HepG2 (cell line): ENCODE data around the gene PMM2. TPM values are rescaled to one million over a fixed set of nuclear protein-coding genes. Genes with fewer than 3 reads are reported as not detected.

ENCODE experiments used
- AGO1 ChIP-seq: fragments of 200-400 bp; formaldehyde crosslinking; IDR thresholded peaks from 2 replicates; pipeline ENCODE4 v1.6.1; 2017; ENCODE audit warnings: mild to moderate bottlenecking, low read depth, low read length, moderate library complexity; ENCODE audit not compliant: poor library complexity, severe bottlenecking
- ERF ChIP-seq: IDR thresholded peaks from 2 replicates; pipeline ENCODE4 v1.6.1; 2018; ENCODE audit warnings: missing biosample characterization, missing genetic modification reagents
- ETV5 ChIP-seq: IDR thresholded peaks from 2 replicates; pipeline ENCODE4 v1.6.1; 2018; ENCODE audit warnings: missing biosample characterization, missing genetic modification reagents, inconsistent platforms, borderline replicate concordance
- FOXO1 ChIP-seq: sonication (generic); formaldehyde crosslinking; IDR thresholded peaks from 2 replicates; pipeline ENCODE4 v1.4.0; 2020; ENCODE audit warnings: missing genetic modification reagents
- HOXA9 ChIP-seq: sonication (generic); formaldehyde crosslinking; IDR thresholded peaks from 2 replicates; pipeline ENCODE4 v1.8.1; 2022; ENCODE audit warnings: missing genetic modification reagents, mild to moderate bottlenecking, moderate library complexity, borderline replicate concordance
- MLLT10 ChIP-seq: sonication (generic); formaldehyde crosslinking; IDR thresholded peaks from 2 replicates; pipeline ENCODE4 v1.4.0; 2020; ENCODE audit warnings: missing genetic modification reagents
- NCOA2 ChIP-seq: sonication (generic); formaldehyde crosslinking; IDR thresholded peaks from 2 replicates; pipeline ENCODE4 v1.8.0; 2022; ENCODE audit warnings: inconsistent platforms
- SIN3A ChIP-seq: IDR thresholded peaks from 2 replicates; pipeline ENCODE4 v1.6.1; 2011; ENCODE audit warnings: low read depth, mild to moderate bottlenecking, control low read depth, low read length, borderline replicate concordance
- TGIF2 ChIP-seq: IDR thresholded peaks from 2 replicates; pipeline ENCODE4 v1.6.1; 2016; ENCODE audit warnings: control low read depth, missing compliant biosample characterization
- ZNF136 ChIP-seq: sonication (generic); formaldehyde crosslinking; IDR thresholded peaks from 2 replicates; pipeline ENCODE4 v1.8.1; 2022; ENCODE audit warnings: low read depth, mild to moderate bottlenecking, moderate library complexity, missing genetic modification reagents
- ZNF260 ChIP-seq: sonication (generic); formaldehyde crosslinking; IDR thresholded peaks from 2 replicates; pipeline ENCODE4 v1.4.0; 2020; ENCODE audit warnings: missing genetic modification reagents, low read depth, mild to moderate bottlenecking, borderline replicate concordance
- ZNF549 ChIP-seq: sonication (generic); formaldehyde crosslinking; IDR thresholded peaks from 2 replicates; pipeline ENCODE4 v1.5.0; 2020; ENCODE audit warnings: missing genetic modification reagents
- ZNF550 ChIP-seq: sonication (generic); formaldehyde crosslinking; IDR thresholded peaks from 2 replicates; pipeline ENCODE4 v1.4.0; 2020; ENCODE audit warnings: mild to moderate bottlenecking, missing genetic modification reagents, borderline replicate concordance
- ZNF572 ChIP-seq: sonication (generic); formaldehyde crosslinking; IDR thresholded peaks from 2 replicates; pipeline ENCODE4 v1.5.1; 2020; ENCODE audit warnings: mild to moderate bottlenecking, missing genetic modification reagents
- ZNF605 ChIP-seq: sonication (generic); formaldehyde crosslinking; IDR thresholded peaks from 2 replicates; pipeline ENCODE4 v1.8.0; 2022; ENCODE audit warnings: mild to moderate bottlenecking, missing genetic modification reagents
- polyA plus RNA-seq, 8 experiments: library from polyadenylated mRNA; depleted of rRNA in 3 of 8; stranded (reverse) in 7 of 8; unstranded in 1 of 8; fragments of >200 nt; fragmentation: Illumina TruSeq in 4 of 8; extraction: Trizol in 4 of 8; gene quantifications; 2 replicates each; pipeline versions ENCODE4 v1.2.1 to v1.2.3, GENCODE V29; 2011 to 2016; ENCODE audit warnings: low read depth in 4 of 8, missing spikeins in 1 of 8, mixed read lengths in 1 of 8; ENCODE audit not compliant: insufficient read depth in 1 of 8
- total RNA-seq, 5 experiments: library from RNA; depleted of rRNA; stranded (reverse); fragments of >200 nt; fragmentation: Illumina TruSeq; extraction: Trizol; gene quantifications; 2 replicates each; pipeline ENCODE4 v1.2.3, GENCODE V29; 2016; ENCODE audit warnings: low read depth in 1 of 5
- TF ChIP-seq, protein P1 (sequence below): sonication (generic); formaldehyde crosslinking; IDR thresholded peaks from 2 replicates; pipeline ENCODE4 v1.4.0; 2020; ENCODE audit warnings: missing genetic modification reagents
- TF ChIP-seq, protein P2 (sequence below): IDR thresholded peaks from 2 replicates; pipeline ENCODE4 v1.4.0; 2020; ENCODE audit warnings: mild to moderate bottlenecking, missing genetic modification reagents
- TF ChIP-seq, protein P3 (sequence below), 2 experiments: sonication (generic) in 1 of 2; formaldehyde crosslinking in 1 of 2; IDR thresholded peaks; 2 replicates each; pipeline versions ENCODE4 v1.6.1 to v1.9.0; 2014 to 2022; ENCODE audit warnings: antibody characterized with exemption in 1 of 2, borderline replicate concordance in 1 of 2, inconsistent platforms in 1 of 2, low read depth in 1 of 2, missing genetic modification reagents in 1 of 2
- TF ChIP-seq, protein P4 (sequence below): sonication (generic); formaldehyde crosslinking; IDR thresholded peaks from 2 replicates; pipeline ENCODE4 v1.8.0; 2023; ENCODE audit warnings: mild to moderate bottlenecking, missing genetic modification reagents

PMM2 gene
- total and polyA plus RNA-seq, 2 of the 13 experiments (the other 11 are each of a cell fraction or from before 2014, with no cell fraction given), result 52.2 to 93.7 TPM

- TF ChIP-seq, protein P1, sequence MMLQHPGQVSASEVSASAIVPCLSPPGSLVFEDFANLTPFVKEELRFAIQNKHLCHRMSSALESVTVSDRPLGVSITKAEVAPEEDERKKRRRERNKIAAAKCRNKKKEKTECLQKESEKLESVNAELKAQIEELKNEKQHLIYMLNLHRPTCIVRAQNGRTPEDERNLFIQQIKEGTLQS, result no peak
- TF ChIP-seq FOXO1 (CRISPR knock-in tag) (no peak), NCOA2 (CRISPR knock-in tag) (no peak), TGIF2 (CRISPR knock-in tag) (no peak), ZNF572 (CRISPR knock-in tag) (0 out of 2 replicates have a peak, but pooled peaks have one; percentile 73), ZNF260 (CRISPR knock-in tag) (no peak), ZNF549 (no peak), SIN3A (peak; percentile 53; the same call in 1 of the 2 replicates), ZNF550 (no peak), MLLT10 (CRISPR knock-in tag) (no peak), ETV5 (CRISPR knock-in tag) (no peak), ZNF605 (no peak), HOXA9 (no peak), ERF (CRISPR knock-in tag) (no peak), ZNF136 (CRISPR knock-in tag) (no peak), AGO1 (no peak)
- TF ChIP-seq, protein P2, sequence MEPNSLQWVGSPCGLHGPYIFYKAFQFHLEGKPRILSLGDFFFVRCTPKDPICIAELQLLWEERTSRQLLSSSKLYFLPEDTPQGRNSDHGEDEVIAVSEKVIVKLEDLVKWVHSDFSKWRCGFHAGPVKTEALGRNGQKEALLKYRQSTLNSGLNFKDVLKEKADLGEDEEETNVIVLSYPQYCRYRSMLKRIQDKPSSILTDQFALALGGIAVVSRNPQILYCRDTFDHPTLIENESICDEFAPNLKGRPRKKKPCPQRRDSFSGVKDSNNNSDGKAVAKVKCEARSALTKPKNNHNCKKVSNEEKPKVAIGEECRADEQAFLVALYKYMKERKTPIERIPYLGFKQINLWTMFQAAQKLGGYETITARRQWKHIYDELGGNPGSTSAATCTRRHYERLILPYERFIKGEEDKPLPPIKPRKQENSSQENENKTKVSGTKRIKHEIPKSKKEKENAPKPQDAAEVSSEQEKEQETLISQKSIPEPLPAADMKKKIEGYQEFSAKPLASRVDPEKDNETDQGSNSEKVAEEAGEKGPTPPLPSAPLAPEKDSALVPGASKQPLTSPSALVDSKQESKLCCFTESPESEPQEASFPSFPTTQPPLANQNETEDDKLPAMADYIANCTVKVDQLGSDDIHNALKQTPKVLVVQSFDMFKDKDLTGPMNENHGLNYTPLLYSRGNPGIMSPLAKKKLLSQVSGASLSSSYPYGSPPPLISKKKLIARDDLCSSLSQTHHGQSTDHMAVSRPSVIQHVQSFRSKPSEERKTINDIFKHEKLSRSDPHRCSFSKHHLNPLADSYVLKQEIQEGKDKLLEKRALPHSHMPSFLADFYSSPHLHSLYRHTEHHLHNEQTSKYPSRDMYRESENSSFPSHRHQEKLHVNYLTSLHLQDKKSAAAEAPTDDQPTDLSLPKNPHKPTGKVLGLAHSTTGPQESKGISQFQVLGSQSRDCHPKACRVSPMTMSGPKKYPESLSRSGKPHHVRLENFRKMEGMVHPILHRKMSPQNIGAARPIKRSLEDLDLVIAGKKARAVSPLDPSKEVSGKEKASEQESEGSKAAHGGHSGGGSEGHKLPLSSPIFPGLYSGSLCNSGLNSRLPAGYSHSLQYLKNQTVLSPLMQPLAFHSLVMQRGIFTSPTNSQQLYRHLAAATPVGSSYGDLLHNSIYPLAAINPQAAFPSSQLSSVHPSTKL, result no peak
- TF ChIP-seq, protein P3, sequence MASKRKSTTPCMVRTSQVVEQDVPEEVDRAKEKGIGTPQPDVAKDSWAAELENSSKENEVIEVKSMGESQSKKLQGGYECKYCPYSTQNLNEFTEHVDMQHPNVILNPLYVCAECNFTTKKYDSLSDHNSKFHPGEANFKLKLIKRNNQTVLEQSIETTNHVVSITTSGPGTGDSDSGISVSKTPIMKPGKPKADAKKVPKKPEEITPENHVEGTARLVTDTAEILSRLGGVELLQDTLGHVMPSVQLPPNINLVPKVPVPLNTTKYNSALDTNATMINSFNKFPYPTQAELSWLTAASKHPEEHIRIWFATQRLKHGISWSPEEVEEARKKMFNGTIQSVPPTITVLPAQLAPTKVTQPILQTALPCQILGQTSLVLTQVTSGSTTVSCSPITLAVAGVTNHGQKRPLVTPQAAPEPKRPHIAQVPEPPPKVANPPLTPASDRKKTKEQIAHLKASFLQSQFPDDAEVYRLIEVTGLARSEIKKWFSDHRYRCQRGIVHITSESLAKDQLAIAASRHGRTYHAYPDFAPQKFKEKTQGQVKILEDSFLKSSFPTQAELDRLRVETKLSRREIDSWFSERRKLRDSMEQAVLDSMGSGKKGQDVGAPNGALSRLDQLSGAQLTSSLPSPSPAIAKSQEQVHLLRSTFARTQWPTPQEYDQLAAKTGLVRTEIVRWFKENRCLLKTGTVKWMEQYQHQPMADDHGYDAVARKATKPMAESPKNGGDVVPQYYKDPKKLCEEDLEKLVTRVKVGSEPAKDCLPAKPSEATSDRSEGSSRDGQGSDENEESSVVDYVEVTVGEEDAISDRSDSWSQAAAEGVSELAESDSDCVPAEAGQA (IDR thresholded peaks at IDR 0.05; ENCODE audit: low read depth), result no peak
- TF ChIP-seq, protein P3 (CRISPR knock-in tag; IDR thresholded peaks at IDR 0.05; ENCODE audit: borderline replicate concordance), result 0 out of 2 replicates have a peak, but pooled peaks have one; percentile 59
- TF ChIP-seq, protein P4, sequence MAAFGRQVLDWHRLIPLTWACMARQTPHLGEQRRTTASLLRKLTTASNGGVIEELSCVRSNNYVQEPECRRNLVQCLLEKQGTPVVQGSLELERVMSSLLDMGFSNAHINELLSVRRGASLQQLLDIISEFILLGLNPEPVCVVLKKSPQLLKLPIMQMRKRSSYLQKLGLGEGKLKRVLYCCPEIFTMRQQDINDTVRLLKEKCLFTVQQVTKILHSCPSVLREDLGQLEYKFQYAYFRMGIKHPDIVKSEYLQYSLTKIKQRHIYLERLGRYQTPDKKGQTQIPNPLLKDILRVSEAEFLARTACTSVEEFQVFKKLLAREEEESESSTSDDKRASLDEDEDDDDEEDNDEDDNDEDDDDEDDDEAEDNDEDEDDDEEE (CRISPR knock-in tag), result peak; percentile 62; the same call in 1 of the 2 replicates
Observed at GRCh38 chr16:8798535-8799157, 1.0 kb downstream of the PMM2 start (continued).
